Neural cell (in vitro differentiated cells): ENCODE measurements around the gene CNTN6. TPM values are rescaled to one million over a fixed set of nuclear protein-coding genes. Genes with fewer than 3 reads are reported as not detected.

Experiments used
- H2AFZ ChIP-seq: fragments of 200-600, 300-800 bp; sonication (generic), shearing (Covaris generic); 2 replicates; pipeline ENCODE4 v1.6.0; 2014; ENCODE audit warnings: low read depth, mild to moderate bottlenecking, antibody characterized with exemption, low read length, moderate library complexity
- H3F3A ChIP-seq: fragments of 200-600 bp; shearing (Covaris generic); 2 replicates; pipeline ENCODE4 v1.6.1; 2016; ENCODE audit warnings: mild to moderate bottlenecking, moderate library complexity, mixed read lengths, antibody characterized with exemption, low read length; ENCODE audit not compliant: insufficient read depth, poor library complexity, severe bottlenecking
- H3K27ac ChIP-seq: fragments of 200-600, 300-800 bp; sonication (generic), shearing (Covaris generic); 2 replicates; pipeline ENCODE4 v1.5.1; 2014; ENCODE audit warnings: mild to moderate bottlenecking, low read length, moderate library complexity
- H3K27me3 ChIP-seq: fragments of 300-800, 200-600 bp; sonication (generic), shearing (Covaris generic); 2 replicates; pipeline ENCODE4 v1.6.0; 2014; ENCODE audit warnings: mild to moderate bottlenecking, low read depth, low read length, moderate library complexity; ENCODE audit not compliant: insufficient read depth
- H3K36me3 ChIP-seq: fragments of 300-800, 200-600 bp; sonication (generic), shearing (Covaris generic); 2 replicates; pipeline ENCODE4 v1.5.1; 2014; ENCODE audit warnings: mild to moderate bottlenecking, antibody characterized with exemption, low read length, moderate library complexity; ENCODE audit not compliant: insufficient read depth
- H3K4me2 ChIP-seq: fragments of 300-800, 200-600 bp; sonication (generic), shearing (Covaris generic); 2 replicates; pipeline ENCODE4 v1.6.0; 2014; ENCODE audit warnings: mild to moderate bottlenecking, low read length
- H3K4me3 ChIP-seq: fragments of 300-800, 200-600 bp; sonication (generic), shearing (Covaris generic); 2 replicates; pipeline ENCODE4 v1.5.1; 2014; ENCODE audit warnings: mild to moderate bottlenecking, low read length, moderate library complexity
- H3K79me2 ChIP-seq: fragments of 200-600 bp; shearing (Covaris generic); replicated peaks from 2 replicates; pipeline ENCODE4 v1.6.0; 2014; ENCODE audit warnings: mild to moderate bottlenecking, low read length, moderate library complexity; ENCODE audit not compliant: insufficient read depth
- H3K9ac ChIP-seq: fragments of 300-800, 200-600 bp; sonication (generic), shearing (Covaris generic); 2 replicates; pipeline ENCODE4 v1.6.1; 2016; ENCODE audit warnings: mild to moderate bottlenecking, low read length, mixed read lengths
- H3K9me2 ChIP-seq: fragments of 200-600 bp; shearing (Covaris generic); 2 replicates; pipeline ENCODE4 v1.6.1; 2016; ENCODE audit warnings: mild to moderate bottlenecking, low read length, mixed read lengths; ENCODE audit not compliant: insufficient read depth
- H3K9me3 ChIP-seq: fragments of 200-600, 300-800 bp; sonication (generic), shearing (Covaris generic); 2 replicates; pipeline ENCODE4 v1.6.1; 2016; ENCODE audit warnings: mild to moderate bottlenecking, mixed run types, low read length, moderate library complexity, mixed read lengths
- H4K20me1 ChIP-seq: fragments of 200-600 bp; shearing (Covaris generic); 2 replicates; pipeline ENCODE4 v1.6.1; 2016; ENCODE audit warnings: mild to moderate bottlenecking, mixed run types; ENCODE audit not compliant: insufficient read depth
- EP300 ChIP-seq: fragments of 450-650 bp; conservative IDR thresholded peaks from 2 replicates; pipeline ENCODE4 v1.6.1; 2014; ENCODE audit warnings: antibody characterized with exemption, mild to moderate bottlenecking, moderate library complexity; ENCODE audit not compliant: poor library complexity, severe bottlenecking
- EZH2 ChIP-seq: fragments of 200-600, 300-800 bp; shearing (Covaris generic), sonication (generic); IDR thresholded peaks from 2 replicates; pipeline ENCODE4 v1.6.1; 2014; ENCODE audit warnings: antibody characterized with exemption, low read length, borderline replicate concordance, mild to moderate bottlenecking; ENCODE audit not compliant: insufficient read depth, poor library complexity, severe bottlenecking
- MXI1 ChIP-seq: fragments of 450-650 bp; conservative IDR thresholded peaks from 2 replicates; pipeline ENCODE4 v1.6.1; 2014; ENCODE audit warnings: antibody characterized with exemption, mild to moderate bottlenecking; ENCODE audit not compliant: poor library complexity, severe bottlenecking
- POLR2AphosphoS5 ChIP-seq: IDR thresholded peaks from 2 replicates; pipeline ENCODE4 v1.6.1; 2012
- RAD21 ChIP-seq: fragments of 450-650 bp; conservative IDR thresholded peaks from 2 replicates; pipeline ENCODE4 v1.6.1; 2014; ENCODE audit warnings: antibody characterized with exemption, mild to moderate bottlenecking, moderate library complexity
- SMC3 ChIP-seq: fragments of 450-650 bp; conservative IDR thresholded peaks from 2 replicates; pipeline ENCODE4 v1.6.1; 2014; ENCODE audit warnings: antibody characterized with exemption, mild to moderate bottlenecking, moderate library complexity; ENCODE audit not compliant: poor library complexity
- TAF1 ChIP-seq: IDR thresholded peaks from 2 replicates; pipeline ENCODE4 v1.6.1; 2012; ENCODE audit warnings: low read depth
- polyA plus RNA-seq: library from polyadenylated mRNA; depleted of rRNA; stranded (reverse); fragments of >200 nt; gene quantifications from 2 replicates; pipeline ENCODE4 v1.2.3, GENCODE V29; 2014
- TF ChIP-seq, protein P1 (sequence below): IDR thresholded peaks from 2 replicates; pipeline ENCODE4 v1.6.1; 2012; ENCODE audit warnings: borderline replicate concordance
- TF ChIP-seq, protein P2 (sequence below): fragments of 450-650 bp; IDR thresholded peaks from 2 replicates; pipeline ENCODE4 v1.5.1; 2014; ENCODE audit warnings: antibody characterized with exemption, mild to moderate bottlenecking, moderate library complexity; ENCODE audit not compliant: poor library complexity, severe bottlenecking

The CNTN6 gene
- polyA plus RNA-seq, 1 donor from 2014 or later, result 1.8 TPM

DNA sequence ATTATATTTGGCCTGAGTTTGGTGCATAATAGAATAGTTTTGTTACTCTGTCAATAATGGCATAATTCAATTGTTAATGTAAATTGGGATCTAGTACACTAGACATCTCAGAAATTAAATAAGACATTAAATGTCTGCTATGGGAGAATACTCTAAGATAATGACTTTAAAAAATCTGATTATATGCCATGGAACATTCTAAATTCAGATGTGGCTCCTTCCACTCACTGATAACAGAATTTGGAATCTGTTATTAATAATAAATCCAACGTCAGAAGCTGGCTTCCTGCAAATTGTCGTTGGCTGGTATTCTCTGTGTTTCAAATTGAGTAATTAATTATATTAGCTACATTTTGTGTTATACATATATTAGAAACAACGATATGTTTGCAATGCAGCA lies 258.1 kb downstream of the CNTN6 start:
- no peak overlapping the region for H3K27ac ChIP-seq
- H3K36me3 ChIP-seq, result no peaks in the 10 kb centered on the region
- H3K79me2 ChIP-seq, result no peaks in the 10 kb centered on the region

DNA sequence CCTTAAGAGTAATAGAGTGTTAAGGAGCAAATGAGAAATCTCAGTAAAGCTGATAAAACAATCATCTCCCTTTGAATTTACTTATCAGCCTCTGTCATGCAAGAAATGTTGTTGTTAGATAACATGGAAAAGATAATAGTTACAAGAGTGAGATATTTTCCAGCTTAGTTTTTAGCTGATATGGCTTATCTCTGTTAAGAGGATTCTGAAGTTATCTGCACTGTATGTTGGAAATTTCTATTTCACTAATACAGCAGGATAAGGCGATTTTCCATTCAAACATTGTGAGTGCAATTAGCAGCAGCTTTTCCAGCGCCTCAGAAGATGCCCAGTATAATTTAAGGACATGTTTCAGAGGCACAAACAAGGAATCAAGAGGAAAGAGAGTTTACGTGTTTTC lies 262.9 kb downstream of the CNTN6 start:
- TF ChIP-seq MXI1 (no peak), RAD21 (no peak), POLR2AphosphoS5 (no peak), EZH2 (no peak), SMC3 (no peak), TAF1 (no peak), EP300 (no peak)
- TF ChIP-seq, protein P1, sequence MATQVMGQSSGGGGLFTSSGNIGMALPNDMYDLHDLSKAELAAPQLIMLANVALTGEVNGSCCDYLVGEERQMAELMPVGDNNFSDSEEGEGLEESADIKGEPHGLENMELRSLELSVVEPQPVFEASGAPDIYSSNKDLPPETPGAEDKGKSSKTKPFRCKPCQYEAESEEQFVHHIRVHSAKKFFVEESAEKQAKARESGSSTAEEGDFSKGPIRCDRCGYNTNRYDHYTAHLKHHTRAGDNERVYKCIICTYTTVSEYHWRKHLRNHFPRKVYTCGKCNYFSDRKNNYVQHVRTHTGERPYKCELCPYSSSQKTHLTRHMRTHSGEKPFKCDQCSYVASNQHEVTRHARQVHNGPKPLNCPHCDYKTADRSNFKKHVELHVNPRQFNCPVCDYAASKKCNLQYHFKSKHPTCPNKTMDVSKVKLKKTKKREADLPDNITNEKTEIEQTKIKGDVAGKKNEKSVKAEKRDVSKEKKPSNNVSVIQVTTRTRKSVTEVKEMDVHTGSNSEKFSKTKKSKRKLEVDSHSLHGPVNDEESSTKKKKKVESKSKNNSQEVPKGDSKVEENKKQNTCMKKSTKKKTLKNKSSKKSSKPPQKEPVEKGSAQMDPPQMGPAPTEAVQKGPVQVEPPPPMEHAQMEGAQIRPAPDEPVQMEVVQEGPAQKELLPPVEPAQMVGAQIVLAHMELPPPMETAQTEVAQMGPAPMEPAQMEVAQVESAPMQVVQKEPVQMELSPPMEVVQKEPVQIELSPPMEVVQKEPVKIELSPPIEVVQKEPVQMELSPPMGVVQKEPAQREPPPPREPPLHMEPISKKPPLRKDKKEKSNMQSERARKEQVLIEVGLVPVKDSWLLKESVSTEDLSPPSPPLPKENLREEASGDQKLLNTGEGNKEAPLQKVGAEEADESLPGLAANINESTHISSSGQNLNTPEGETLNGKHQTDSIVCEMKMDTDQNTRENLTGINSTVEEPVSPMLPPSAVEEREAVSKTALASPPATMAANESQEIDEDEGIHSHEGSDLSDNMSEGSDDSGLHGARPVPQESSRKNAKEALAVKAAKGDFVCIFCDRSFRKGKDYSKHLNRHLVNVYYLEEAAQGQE, result no peak
- TF ChIP-seq, protein P2, sequence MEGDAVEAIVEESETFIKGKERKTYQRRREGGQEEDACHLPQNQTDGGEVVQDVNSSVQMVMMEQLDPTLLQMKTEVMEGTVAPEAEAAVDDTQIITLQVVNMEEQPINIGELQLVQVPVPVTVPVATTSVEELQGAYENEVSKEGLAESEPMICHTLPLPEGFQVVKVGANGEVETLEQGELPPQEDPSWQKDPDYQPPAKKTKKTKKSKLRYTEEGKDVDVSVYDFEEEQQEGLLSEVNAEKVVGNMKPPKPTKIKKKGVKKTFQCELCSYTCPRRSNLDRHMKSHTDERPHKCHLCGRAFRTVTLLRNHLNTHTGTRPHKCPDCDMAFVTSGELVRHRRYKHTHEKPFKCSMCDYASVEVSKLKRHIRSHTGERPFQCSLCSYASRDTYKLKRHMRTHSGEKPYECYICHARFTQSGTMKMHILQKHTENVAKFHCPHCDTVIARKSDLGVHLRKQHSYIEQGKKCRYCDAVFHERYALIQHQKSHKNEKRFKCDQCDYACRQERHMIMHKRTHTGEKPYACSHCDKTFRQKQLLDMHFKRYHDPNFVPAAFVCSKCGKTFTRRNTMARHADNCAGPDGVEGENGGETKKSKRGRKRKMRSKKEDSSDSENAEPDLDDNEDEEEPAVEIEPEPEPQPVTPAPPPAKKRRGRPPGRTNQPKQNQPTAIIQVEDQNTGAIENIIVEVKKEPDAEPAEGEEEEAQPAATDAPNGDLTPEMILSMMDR, result no peak
- no peaks in the 10 kb centered on the region for H3K36me3 ChIP-seq

More for the DNA sequence above, 258.1 kb downstream of the CNTN6 start:
- no peak overlapping the region for H3K4me3 ChIP-seq
- TF ChIP-seq, protein P2, result no peak
- no peaks in the 10 kb centered on the region for H3K9me3 ChIP-seq
- no peak overlapping the region for H3K4me2 ChIP-seq
- no peaks in the 10 kb centered on the region for H3F3A ChIP-seq
- H3K9me2 ChIP-seq, result no peaks in the 10 kb centered on the region
- no peak overlapping the region for H2AFZ ChIP-seq
- no peaks in the 10 kb centered on the region for H4K20me1 ChIP-seq
- no peak overlapping the region for H3K9ac ChIP-seq
- H3K27me3 ChIP-seq, result no peaks in the 10 kb centered on the region

More for the DNA sequence above, 262.9 kb downstream of the CNTN6 start:
- no peak overlapping the region for H2AFZ ChIP-seq
- H3K27me3 ChIP-seq, result no peaks in the 10 kb centered on the region
- no peaks in the 10 kb centered on the region for H3K79me2 ChIP-seq
- H3K27ac ChIP-seq, result no peak overlapping the region
- no peak overlapping the region for H3K4me2 ChIP-seq
- H3K9me2 ChIP-seq, result no peaks in the 10 kb centered on the region
- H3K4me3 ChIP-seq, result no peak overlapping the region
- H3F3A ChIP-seq, result no peaks in the 10 kb centered on the region
- H3K9me3 ChIP-seq, result no peaks in the 10 kb centered on the region
- no peak overlapping the region for H3K9ac ChIP-seq
- no peaks in the 10 kb centered on the region for H4K20me1 ChIP-seq
